ENCODE measurements around the gene MAP2. TPM values are rescaled to one million over a fixed set of nuclear protein-coding genes. Genes with fewer than 3 reads are reported as not detected.

Gene MAP2
- total RNA-seq, 1 experiment from 2014 or later, result 0.05 TPM

DNA sequence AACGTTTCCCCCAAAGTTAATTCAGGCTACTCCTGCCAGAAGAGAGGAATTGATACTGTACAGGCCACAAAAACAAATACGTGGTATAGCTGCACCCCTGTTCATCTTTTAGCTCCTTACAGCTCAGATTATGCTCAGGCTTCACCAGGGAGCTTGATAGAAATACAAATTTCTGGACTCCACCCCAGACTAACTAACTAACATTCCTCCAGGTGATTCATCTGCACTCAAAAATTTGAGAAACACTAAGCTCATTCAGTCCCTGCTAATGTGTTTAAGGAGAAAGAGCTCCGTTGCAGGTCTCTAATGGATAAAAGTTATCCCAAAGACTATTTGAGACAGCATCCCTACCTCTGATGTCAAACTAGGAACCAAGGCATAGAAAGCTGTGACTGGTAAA, 311.0 kb downstream of the MAP2 start:
- H3K4me1 Mint-ChIP-seq (ENCODE audit: low read depth, unreplicated experiment), result no peaks in the 10 kb centered on the region
- no peaks in the 10 kb centered on the region for H3K9me3 ChIP-seq
- H3K27ac Mint-ChIP-seq (ENCODE audit: unreplicated experiment), result no peak overlapping the region
- no peaks in the 10 kb centered on the region for H3K36me3 Mint-ChIP-seq (ENCODE audit: insufficient read depth, unreplicated experiment)
- H3K9me3 Mint-ChIP-seq (ENCODE audit: unreplicated experiment), result no peaks in the 10 kb centered on the region
- no peaks in the 10 kb centered on the region for H3K27me3 ChIP-seq (replicated peaks; ENCODE audit: control insufficient read depth, insufficient read depth, low read length)
- peaks cover 8% of the 10 kb centered on the region for H3K27me3 Mint-ChIP-seq (ENCODE audit: insufficient read depth, unreplicated experiment)
- no peaks in the 10 kb centered on the region for H3K4me1 ChIP-seq
- TF ChIP-seq, protein P1, sequence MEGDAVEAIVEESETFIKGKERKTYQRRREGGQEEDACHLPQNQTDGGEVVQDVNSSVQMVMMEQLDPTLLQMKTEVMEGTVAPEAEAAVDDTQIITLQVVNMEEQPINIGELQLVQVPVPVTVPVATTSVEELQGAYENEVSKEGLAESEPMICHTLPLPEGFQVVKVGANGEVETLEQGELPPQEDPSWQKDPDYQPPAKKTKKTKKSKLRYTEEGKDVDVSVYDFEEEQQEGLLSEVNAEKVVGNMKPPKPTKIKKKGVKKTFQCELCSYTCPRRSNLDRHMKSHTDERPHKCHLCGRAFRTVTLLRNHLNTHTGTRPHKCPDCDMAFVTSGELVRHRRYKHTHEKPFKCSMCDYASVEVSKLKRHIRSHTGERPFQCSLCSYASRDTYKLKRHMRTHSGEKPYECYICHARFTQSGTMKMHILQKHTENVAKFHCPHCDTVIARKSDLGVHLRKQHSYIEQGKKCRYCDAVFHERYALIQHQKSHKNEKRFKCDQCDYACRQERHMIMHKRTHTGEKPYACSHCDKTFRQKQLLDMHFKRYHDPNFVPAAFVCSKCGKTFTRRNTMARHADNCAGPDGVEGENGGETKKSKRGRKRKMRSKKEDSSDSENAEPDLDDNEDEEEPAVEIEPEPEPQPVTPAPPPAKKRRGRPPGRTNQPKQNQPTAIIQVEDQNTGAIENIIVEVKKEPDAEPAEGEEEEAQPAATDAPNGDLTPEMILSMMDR (IDR thresholded peaks at IDR 0.05; ENCODE audit: insufficient read depth in 1 of 2, low read depth in 1 of 2, low read length in 1 of 2, severe bottlenecking in 1 of 2, unreplicated experiment in 1 of 2), result no peak
- CTCF ChIA-PET, result no interaction called here
- no TSS peak for BruUV-seq (replicated peaks)
- intact Hi-C loops (cut with micrococcal nuclease; ENCODE audit: unreplicated experiment), result no loop called here
- no peaks in the 10 kb centered on the region for H3K36me3 ChIP-seq (ENCODE audit: control insufficient read depth, insufficient read depth, low read length)
- no peak overlapping the region for H3K4me3 Mint-ChIP-seq (ENCODE audit: unreplicated experiment)
- no peak for DNase-seq
- POLR2A ChIA-PET, result no interaction called here
- no peak overlapping the region for H3K4me3 ChIP-seq (ENCODE audit: low read depth, low read length)

- no peak for DNase-seq
- Mint-ChIP-seq H3K27ac (ENCODE audit: unreplicated experiment) (no peak overlapping the region), H3K36me3 (ENCODE audit: insufficient read depth, unreplicated experiment) (no peaks in the 10 kb centered on the region), H3K9me3 (ENCODE audit: unreplicated experiment) (no peaks in the 10 kb centered on the region), H3K4me3 (ENCODE audit: unreplicated experiment) (no peak overlapping the region), H3K27me3 (ENCODE audit: insufficient read depth, unreplicated experiment) (no peaks in the 10 kb centered on the region), H3K4me1 (ENCODE audit: low read depth, unreplicated experiment) (no peaks in the 10 kb centered on the region)
- no peaks in the 10 kb centered on the region for H3K4me1 ChIP-seq
- ChIA-PET CTCF (no interaction called here), POLR2A (no interaction called here)
- no peaks in the 10 kb centered on the region for H3K36me3 ChIP-seq (ENCODE audit: control insufficient read depth, insufficient read depth, low read length)
- intact Hi-C loops (cut with micrococcal nuclease; ENCODE audit: unreplicated experiment), result no loop called here
- H3K27me3 ChIP-seq (replicated peaks; ENCODE audit: control insufficient read depth, insufficient read depth, low read length), result no peaks in the 10 kb centered on the region
- H3K4me3 ChIP-seq (ENCODE audit: low read depth, low read length), result no peak overlapping the region
- no peaks in the 10 kb centered on the region for H3K9me3 ChIP-seq
- TF ChIP-seq, protein P1 (IDR thresholded peaks at IDR 0.05; ENCODE audit: insufficient read depth in 1 of 2, low read depth in 1 of 2, low read length in 1 of 2, severe bottlenecking in 1 of 2, unreplicated experiment in 1 of 2), result no peak
- BruUV-seq (replicated peaks), result no TSS peak
Observed at GRCh38 chr2:209741953-209742352, 318.1 kb downstream of the MAP2 start.

GRCh38 chr2:209753020-209753419, 329.2 kb downstream of the MAP2 start:
- H3K4me3 ChIP-seq (ENCODE audit: low read depth, low read length), result no peak overlapping the region
- H3K4me3 Mint-ChIP-seq (ENCODE audit: unreplicated experiment), result no peak overlapping the region
- TF ChIP-seq, protein P1 (IDR thresholded peaks at IDR 0.05; ENCODE audit: insufficient read depth in 1 of 2, low read depth in 1 of 2, low read length in 1 of 2, severe bottlenecking in 1 of 2, unreplicated experiment in 1 of 2), result no peak
- no peaks in the 10 kb centered on the region for H3K36me3 Mint-ChIP-seq (ENCODE audit: insufficient read depth, unreplicated experiment)
- H3K27me3 ChIP-seq (replicated peaks; ENCODE audit: control insufficient read depth, insufficient read depth, low read length), result no peaks in the 10 kb centered on the region
- H3K9me3 ChIP-seq, result no peaks in the 10 kb centered on the region
- H3K36me3 ChIP-seq (ENCODE audit: control insufficient read depth, insufficient read depth, low read length), result no peaks in the 10 kb centered on the region
- H3K27me3 Mint-ChIP-seq (ENCODE audit: insufficient read depth, unreplicated experiment), result no peaks in the 10 kb centered on the region
- H3K9me3 Mint-ChIP-seq (ENCODE audit: unreplicated experiment), result no peaks in the 10 kb centered on the region
- DNase-seq, result no peak
- POLR2A ChIA-PET, result no interaction called here
- no peaks in the 10 kb centered on the region for H3K4me1 Mint-ChIP-seq (ENCODE audit: low read depth, unreplicated experiment)
- no TSS peak for BruUV-seq (replicated peaks)
- intact Hi-C loops (cut with micrococcal nuclease; ENCODE audit: unreplicated experiment), result no loop called here
- no peak overlapping the region for H3K27ac Mint-ChIP-seq (ENCODE audit: unreplicated experiment)
- CTCF ChIA-PET, result no interaction called here
- H3K4me1 ChIP-seq, result no peaks in the 10 kb centered on the region
